Mesodermal cell (in vitro differentiated cells): ENCODE results near the gene RELN.

ENCODE experiments used
- H3K27ac ChIP-seq: 2 replicates; pipeline ENCODE4 v1.7.0; 2013; ENCODE audit warnings: mild to moderate bottlenecking, low read depth, low read length, moderate library complexity; ENCODE audit not compliant: severe bottlenecking
- H3K36me3 ChIP-seq: 2 replicates; pipeline ENCODE4 v1.7.1; 2013; ENCODE audit warnings: mild to moderate bottlenecking, low read length, moderate library complexity; ENCODE audit not compliant: control insufficient read depth, insufficient read depth
- H3K4me1 ChIP-seq: one replicate; pipeline ENCODE4 v1.7.1; 2013; ENCODE audit warnings: mild to moderate bottlenecking, low read length; ENCODE audit not compliant: insufficient read depth, control insufficient read depth, poor library complexity, severe bottlenecking
- H3K4me3 ChIP-seq: 2 replicates; pipeline ENCODE4 v1.7.0; 2013; ENCODE audit warnings: low read length, control low read depth, mild to moderate bottlenecking; ENCODE audit not compliant: insufficient read depth, poor library complexity, severe bottlenecking; ENCODE audit errors: extremely low read depth
- H3K9me3 ChIP-seq: 2 replicates; pipeline ENCODE4 v1.7.1; 2013; ENCODE audit warnings: mild to moderate bottlenecking, low read length, moderate library complexity; ENCODE audit not compliant: control insufficient read depth
- WGBS, 2 experiments: methylation state at CpG; one replicate each; pipeline ENCODE4 v1.1.5; 2013; ENCODE audit warnings: missing lambda C conversion rate in 2 of 2; ENCODE audit not compliant: insufficient coverage in 2 of 2; 5-methylcytosine and 5-hydroxymethylcytosine counted together

RELN gene

DNA sequence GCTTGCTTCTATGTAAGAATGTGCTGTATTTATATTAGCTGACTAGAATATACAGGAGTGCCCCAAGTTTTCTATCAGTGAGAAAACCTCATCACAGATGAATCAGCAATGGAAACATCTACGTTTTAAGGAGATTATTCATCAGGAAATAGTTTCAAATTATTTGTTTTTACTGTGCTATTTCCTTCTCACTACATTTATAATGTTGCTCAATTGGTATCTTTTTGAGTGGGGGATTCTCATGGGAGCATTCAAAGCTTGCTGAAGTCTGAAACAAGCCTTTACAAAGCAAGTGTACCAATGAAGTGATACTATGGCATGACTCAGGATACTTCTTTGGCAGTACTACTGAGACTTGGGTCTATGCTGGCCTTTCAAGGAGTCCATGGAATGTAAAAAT lies 352.4 kb downstream of the RELN start:
- Histone ChIP-seq H3K4me1 (peaks cover 4% of the 10 kb centered on the region), H3K36me3 (no peaks in the 10 kb centered on the region), H3K4me3 (no peak overlapping the region), H3K9me3 (no peaks in the 10 kb centered on the region), H3K27ac (no peak overlapping the region)
- no CpG with 5 or more reads among the region's 1 CpG for WGBS, 2 experiments

DNA sequence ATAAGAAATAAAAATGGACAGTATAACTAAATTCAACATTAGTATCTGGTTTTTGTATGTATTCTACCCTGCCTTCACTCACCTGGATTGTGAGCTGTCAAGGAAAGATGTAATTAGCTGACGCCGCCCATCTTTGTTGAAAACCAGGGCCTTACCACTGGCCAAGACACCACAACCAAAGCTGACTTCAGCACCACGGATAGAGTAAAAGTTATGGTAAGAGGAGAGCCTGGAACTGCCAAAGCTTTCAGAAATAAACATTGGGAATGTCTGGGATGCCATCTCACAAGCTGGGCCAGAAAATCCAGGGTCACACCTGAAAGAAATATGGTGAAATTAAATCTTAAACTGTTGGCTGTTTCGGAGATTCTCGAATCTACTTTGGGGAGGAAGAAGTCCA lies 353.3 kb downstream of the RELN start:
- 100% methylated on average over 1 to 2 of the region's 5 CpGs for WGBS, 2 experiments
- no peak overlapping the region for H3K27ac ChIP-seq
- H3K4me3 ChIP-seq, result no peak overlapping the region
- peaks cover 4% of the 10 kb centered on the region for H3K4me1 ChIP-seq
- H3K36me3 ChIP-seq, result no peaks in the 10 kb centered on the region
- H3K9me3 ChIP-seq, result no peaks in the 10 kb centered on the region

DNA sequence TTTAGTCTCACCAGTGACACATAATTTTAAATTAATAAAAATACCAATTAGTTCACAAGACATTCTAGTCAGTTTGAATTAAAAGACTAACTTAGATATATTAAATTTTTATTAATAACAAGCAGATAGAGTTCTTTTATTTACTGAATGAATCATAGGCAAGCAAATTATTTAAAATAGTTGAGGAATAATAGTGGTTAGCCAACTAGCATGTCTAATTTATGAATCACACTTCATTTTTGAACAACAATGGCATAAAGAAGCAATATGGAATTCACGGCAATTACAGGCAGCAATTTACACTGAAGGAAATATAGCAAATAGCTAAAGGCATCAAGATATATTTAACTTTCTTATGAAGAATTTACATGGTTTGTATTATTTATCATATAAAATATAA lies 356.5 kb downstream of the RELN start:
- H3K4me3 ChIP-seq, result no peak overlapping the region
- WGBS, 2 experiments, result no CpG with 5 or more reads among the region's 1 CpG
- H3K4me1 ChIP-seq, result no peaks in the 10 kb centered on the region
- no peak overlapping the region for H3K27ac ChIP-seq
- H3K36me3 ChIP-seq, result no peaks in the 10 kb centered on the region
- H3K9me3 ChIP-seq, result no peaks in the 10 kb centered on the region

DNA sequence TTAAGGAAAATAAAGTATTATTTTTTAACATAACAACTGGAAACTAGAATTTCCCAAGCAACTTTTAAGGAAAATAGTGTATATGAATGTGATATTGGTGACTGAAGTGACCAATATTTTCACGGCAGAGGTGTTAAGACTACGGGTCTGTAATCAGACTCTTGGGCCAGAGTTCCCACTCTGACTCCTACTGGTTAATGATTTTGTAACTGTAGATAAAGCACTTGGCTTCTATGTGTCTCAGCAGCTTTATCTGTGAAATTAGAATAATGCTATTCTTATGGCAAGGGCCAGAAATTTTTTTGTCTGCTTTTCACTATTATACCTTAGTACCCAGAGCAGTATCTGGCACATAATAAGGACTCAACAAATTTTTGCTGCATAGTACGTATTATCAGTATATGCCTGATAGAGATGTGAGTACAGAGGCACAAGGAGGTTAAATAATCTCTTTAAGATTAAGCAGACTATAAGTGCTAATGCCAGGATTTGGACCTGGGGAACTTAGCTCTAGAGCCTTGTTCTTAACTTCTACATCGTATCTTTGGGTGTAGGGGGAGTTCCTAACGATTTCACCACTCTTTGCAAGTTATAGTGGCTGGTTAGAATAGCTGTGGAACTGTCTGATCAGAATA lies 357.3 kb downstream of the RELN start:
- no peaks in the 10 kb centered on the region for H3K4me1 ChIP-seq
- WGBS, 2 experiments, result 67 to 79% methylated on average over 2 to 3 of the region's 5 CpGs

DNA sequence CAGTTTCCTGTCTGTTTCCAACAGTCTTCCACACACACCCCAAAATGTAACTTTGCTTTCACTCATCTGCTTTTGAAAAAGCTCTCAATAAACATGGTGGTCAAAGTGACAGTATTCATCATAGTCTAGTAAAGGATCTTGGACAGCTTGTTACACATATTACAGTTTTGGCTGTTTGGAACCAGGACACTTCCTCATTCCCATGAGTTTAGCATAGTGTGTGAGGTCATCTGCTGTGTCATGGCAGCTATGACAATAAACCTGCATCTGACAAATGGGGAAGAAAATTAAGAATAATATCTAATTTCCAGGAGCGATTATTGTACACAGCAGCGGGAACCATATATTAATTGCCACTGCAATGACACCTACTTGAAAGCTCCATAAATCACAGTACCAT lies 359.1 kb downstream of the RELN start:
- H3K9me3 ChIP-seq, result no peaks in the 10 kb centered on the region
- H3K4me3 ChIP-seq, result no peak overlapping the region
- H3K36me3 ChIP-seq, result no peaks in the 10 kb centered on the region
- H3K27ac ChIP-seq, result no peak overlapping the region
- no peaks in the 10 kb centered on the region for H3K4me1 ChIP-seq
- WGBS, 2 experiments, result no CpG with 5 or more reads among the region's 2 CpGs

More for the DNA sequence above, 357.3 kb downstream of the RELN start:
- Histone ChIP-seq H3K27ac (no peak overlapping the region), H3K36me3 (no peaks in the 10 kb centered on the region), H3K4me3 (no peak overlapping the region), H3K9me3 (no peaks in the 10 kb centered on the region)

DNA sequence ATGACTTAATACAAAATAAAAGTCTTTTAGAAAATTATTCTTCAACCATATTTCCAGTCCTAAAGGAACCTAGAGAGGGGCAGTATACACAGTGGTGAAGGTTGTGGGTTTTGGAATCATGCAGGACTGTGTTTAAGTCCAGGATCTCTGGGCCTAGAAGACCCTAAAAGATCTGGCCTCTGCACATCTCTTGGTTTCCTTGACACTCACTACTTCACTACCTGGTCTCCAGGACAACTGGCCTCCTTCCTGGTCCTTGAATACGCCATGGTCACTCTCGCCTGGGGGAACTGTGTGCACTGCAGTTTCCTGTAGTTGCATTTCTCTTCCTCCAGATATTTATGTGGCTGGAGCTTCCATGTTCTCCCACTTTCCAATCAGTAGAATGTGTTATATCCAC lies 360.7 kb downstream of the RELN start:
- Histone ChIP-seq H3K27ac (no peak overlapping the region), H3K36me3 (no peaks in the 10 kb centered on the region)
- 90 to 100% methylated on average over 2 of the region's 2 CpGs for WGBS, 2 experiments

DNA sequence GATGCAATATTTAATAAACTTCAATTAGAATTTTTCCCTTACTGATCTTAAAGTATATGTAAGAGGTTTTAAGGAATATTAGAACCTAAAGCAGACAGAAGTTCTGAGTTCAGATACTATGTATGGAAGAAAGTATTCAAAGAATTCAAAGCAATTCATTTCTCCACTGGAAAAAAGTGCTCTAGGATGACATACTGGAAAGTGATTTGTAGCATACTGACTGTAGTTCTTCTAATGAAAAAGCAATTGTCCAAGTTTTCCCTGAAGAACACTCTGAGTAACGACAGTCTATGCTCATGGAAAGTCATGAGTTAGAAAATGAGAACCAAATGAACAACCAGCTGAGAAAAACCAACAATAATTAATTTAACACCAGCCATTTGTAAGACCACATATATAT lies 362.7 kb downstream of the RELN start:
- no CpG with 5 or more reads among the region's 1 CpG for WGBS, 2 experiments
- Histone ChIP-seq H3K4me1 (no peaks in the 10 kb centered on the region), H3K27ac (no peak overlapping the region), H3K9me3 (no peaks in the 10 kb centered on the region), H3K36me3 (no peaks in the 10 kb centered on the region), H3K4me3 (no peak overlapping the region)

More for the DNA sequence above, 360.7 kb downstream of the RELN start:
- Histone ChIP-seq H3K9me3 (no peaks in the 10 kb centered on the region), H3K4me3 (no peak overlapping the region), H3K4me1 (no peaks in the 10 kb centered on the region)

DNA sequence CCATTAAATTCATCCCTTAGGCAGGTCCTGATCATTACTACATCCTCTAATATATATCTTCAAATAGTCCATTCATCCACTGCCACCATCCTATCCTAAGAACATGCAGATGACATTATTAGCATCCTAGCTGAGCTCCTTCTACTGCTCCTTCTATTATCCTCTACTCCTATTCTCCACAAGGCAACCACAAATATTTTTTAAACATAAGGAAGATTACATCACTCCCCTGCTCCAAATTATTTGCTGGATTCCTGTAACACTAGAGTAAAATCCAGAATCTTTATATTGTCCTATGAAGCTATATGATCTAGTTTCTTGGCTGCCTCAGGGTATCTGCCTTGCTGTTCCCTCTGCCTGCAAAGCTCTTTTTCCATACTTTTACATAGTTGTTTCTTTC lies 367.2 kb downstream of the RELN start:
- H3K36me3 ChIP-seq, result no peaks in the 10 kb centered on the region
- no peak overlapping the region for H3K4me3 ChIP-seq
- no peaks in the 10 kb centered on the region for H3K4me1 ChIP-seq
- no peak overlapping the region for H3K27ac ChIP-seq
- H3K9me3 ChIP-seq, result no peaks in the 10 kb centered on the region

DNA sequence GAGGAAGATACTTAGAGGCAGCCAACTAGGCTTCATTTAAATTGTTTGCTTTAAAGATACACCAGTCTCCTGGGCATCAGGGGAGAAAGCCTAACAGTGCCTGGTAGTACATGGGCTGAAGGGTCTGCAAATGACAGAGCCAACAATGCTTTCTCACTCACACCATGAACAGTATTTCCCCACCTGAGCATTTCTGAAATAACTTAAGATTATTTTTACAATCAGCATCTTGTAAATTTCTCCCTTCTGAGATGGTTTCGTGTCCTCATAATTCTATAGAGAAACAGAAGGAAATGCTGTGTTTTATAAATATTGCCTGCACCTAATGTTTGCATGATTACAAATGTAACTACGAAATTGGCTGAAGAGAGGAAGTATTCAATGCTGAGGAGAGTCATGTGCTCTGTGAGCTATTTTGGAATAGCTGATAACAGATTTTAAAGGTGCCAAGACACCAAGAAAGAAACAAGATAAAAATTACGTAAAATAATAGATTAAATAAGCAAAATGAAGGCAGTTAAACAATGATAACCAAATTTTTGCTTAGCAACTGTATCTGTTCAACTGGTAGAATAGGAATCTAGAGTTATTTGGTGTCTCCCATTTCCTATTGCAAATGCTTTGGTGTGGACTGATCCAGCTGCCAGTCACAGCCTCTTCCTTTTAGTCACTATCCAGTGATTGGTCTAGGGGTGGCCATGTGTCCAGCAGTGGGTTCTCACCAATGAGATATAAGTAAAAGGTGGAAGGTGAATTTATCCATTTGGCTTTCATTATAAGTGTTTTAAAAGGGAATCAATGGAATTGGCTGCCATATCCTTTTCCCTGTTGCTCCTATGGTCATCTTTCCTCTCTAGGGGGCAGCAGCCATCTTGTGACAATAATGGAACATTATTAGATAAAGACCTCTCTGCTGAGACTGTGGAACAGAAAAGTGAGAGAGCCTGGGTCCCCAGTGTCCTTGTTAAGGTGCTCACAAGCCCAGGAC lies 375.5 kb downstream of the RELN start:
- Histone ChIP-seq H3K36me3 (no peaks in the 10 kb centered on the region), H3K4me3 (no peak overlapping the region), H3K9me3 (no peaks in the 10 kb centered on the region), H3K4me1 (no peaks in the 10 kb centered on the region), H3K27ac (no peak overlapping the region)
- WGBS, 2 experiments, result 63 to 86% methylated on average over 1 of the region's 3 CpGs

DNA sequence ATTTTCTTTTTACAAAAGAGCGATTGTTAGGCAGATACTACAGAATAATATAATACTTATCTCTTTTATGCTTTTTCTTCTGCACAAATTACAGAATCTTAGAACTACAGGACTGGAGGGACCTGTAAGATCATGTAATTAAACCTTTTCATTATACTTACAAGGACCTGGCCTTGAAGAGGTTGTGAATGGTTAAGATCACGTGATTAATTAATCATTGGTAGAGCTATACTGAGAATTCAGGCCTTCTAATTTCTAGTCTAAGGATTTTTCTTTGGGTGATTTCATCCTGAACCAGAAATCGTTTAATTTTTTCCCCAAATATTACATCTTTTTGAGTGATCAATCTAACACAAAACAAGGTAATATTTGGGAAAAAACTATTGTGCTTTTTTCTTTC lies 379.7 kb downstream of the RELN start:
- no peak overlapping the region for H3K4me3 ChIP-seq
- H3K36me3 ChIP-seq, result no peaks in the 10 kb centered on the region
- no CpG with 5 or more reads among the region's 3 CpGs for WGBS, 2 experiments
- no peaks in the 10 kb centered on the region for H3K9me3 ChIP-seq
- no peak overlapping the region for H3K27ac ChIP-seq
- no peaks in the 10 kb centered on the region for H3K4me1 ChIP-seq

DNA sequence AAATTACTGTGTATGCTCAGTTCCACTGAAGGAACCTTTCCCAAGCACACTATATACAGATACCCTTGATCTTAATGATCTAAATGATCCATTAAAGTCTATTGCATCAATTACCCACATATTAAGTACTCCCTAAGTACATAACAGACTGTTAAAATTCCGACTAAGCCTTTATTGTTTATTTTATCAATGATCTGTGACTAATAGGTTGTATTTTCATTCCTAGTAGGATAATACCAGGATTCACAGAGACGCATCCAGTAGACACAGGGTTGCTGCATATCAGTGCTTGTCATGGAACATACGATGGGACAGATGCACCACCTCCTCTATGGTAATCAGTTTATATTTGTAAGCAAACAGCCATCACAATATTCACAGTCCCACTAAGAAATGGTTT lies 383.8 kb downstream of the RELN start:
- no peaks in the 10 kb centered on the region for H3K4me1 ChIP-seq
- H3K27ac ChIP-seq, result no peak overlapping the region
- WGBS, 2 experiments, result no CpG with 5 or more reads among the region's 3 CpGs
- no peaks in the 10 kb centered on the region for H3K9me3 ChIP-seq
- H3K4me3 ChIP-seq, result no peak overlapping the region
- no peaks in the 10 kb centered on the region for H3K36me3 ChIP-seq
